Measurements from ENCODE around the gene ARRDC3. TPM values are rescaled to one million over a fixed set of nuclear protein-coding genes. Genes with fewer than 3 reads are reported as not detected.

The ARRDC3 gene
- total RNA-seq, 1 experiment from 2014 or later, result 46.3 TPM

DNA sequence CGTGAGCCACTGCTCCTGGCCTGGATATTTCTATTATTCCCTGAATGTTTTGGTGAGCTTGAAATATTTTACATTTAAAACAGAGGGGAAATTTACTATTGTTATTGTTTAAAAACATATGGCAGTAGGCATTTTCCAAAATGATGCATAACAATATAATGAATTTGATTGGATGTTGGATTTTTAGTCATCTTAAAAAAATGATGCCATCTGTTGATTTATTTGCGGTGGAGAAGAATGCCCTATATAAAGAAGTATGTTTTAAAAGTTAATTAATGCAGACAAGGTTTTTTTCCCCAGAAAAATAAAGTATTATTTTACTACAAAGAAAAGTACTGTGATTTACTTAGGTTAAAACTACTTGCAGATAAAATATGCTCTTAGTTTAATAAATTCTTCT lies 33.4 kb upstream of the ARRDC3 start:
- ChIA-PET CTCF (interaction anchor here (0.7 kb wide), 1 partner anchor 199 kb away, joined by 5 read pairs; no protein-coding TSS in a partner anchor), POLR2A (ENCODE audit: low non-redundant PET) (no interaction called here)
- no peak for DNase-seq (ENCODE audit: low spot score)
- peaks cover 7% of the 10 kb centered on the region for H3K4me1 ChIP-seq (ENCODE audit: insufficient read depth, low read length, poor library complexity, severe bottlenecking)
- TF ChIP-seq, protein P1, sequence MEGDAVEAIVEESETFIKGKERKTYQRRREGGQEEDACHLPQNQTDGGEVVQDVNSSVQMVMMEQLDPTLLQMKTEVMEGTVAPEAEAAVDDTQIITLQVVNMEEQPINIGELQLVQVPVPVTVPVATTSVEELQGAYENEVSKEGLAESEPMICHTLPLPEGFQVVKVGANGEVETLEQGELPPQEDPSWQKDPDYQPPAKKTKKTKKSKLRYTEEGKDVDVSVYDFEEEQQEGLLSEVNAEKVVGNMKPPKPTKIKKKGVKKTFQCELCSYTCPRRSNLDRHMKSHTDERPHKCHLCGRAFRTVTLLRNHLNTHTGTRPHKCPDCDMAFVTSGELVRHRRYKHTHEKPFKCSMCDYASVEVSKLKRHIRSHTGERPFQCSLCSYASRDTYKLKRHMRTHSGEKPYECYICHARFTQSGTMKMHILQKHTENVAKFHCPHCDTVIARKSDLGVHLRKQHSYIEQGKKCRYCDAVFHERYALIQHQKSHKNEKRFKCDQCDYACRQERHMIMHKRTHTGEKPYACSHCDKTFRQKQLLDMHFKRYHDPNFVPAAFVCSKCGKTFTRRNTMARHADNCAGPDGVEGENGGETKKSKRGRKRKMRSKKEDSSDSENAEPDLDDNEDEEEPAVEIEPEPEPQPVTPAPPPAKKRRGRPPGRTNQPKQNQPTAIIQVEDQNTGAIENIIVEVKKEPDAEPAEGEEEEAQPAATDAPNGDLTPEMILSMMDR (conservative IDR thresholded peaks at IDR 0.05; ENCODE audit: low read depth, low read length), result no peak
- no peak for TF ChIP-seq EZH2 (IDR thresholded peaks at IDR 0.05; ENCODE audit: borderline replicate concordance, low read depth, low read length, poor library complexity, severe bottlenecking)
- H3K27ac ChIP-seq (ENCODE audit: low read depth, low read length, poor library complexity, severe bottlenecking), result no peak overlapping the region
- no TSS peak for BruUV-seq (replicated peaks)
- no peak overlapping the region for H3K4me3 ChIP-seq (ENCODE audit: low read depth, low read length, poor library complexity, severe bottlenecking)
- intact Hi-C loops (cut with micrococcal nuclease; ENCODE audit: unreplicated experiment), result loop anchor here (5.0 kb wide), 1 partner anchor 609 kb away; no protein-coding TSS in a partner anchor
- no peaks in the 10 kb centered on the region for H3K9me3 ChIP-seq (ENCODE audit: low read depth, low read length, poor library complexity, severe bottlenecking)
- no peaks in the 10 kb centered on the region for H3K36me3 ChIP-seq (ENCODE audit: insufficient read depth, low read length, poor library complexity, severe bottlenecking)
- no peaks in the 10 kb centered on the region for H3K27me3 ChIP-seq (replicated peaks; ENCODE audit: insufficient read depth, low read depth, low read length, poor library complexity)

DNA sequence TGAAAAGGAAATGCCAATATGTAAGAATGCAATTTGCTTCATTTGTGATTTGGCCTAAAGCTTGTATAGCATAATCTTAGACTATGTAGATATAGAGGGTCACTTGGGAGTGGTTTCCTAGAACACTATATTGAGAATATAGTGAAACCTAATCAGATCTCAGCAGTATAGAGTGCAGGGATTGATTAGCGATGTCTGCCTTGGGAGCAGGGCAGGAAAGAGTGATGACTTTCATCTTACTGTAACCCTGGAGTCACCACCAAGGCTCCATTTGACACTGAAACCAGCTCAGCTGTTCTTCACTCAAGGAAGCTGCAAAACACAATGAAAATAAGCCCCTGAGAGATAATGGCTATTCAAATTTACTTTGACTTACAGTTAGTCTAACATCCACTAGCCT lies 26.2 kb upstream of the ARRDC3 start:
- CTCF ChIA-PET, result no interaction called here

DNA sequence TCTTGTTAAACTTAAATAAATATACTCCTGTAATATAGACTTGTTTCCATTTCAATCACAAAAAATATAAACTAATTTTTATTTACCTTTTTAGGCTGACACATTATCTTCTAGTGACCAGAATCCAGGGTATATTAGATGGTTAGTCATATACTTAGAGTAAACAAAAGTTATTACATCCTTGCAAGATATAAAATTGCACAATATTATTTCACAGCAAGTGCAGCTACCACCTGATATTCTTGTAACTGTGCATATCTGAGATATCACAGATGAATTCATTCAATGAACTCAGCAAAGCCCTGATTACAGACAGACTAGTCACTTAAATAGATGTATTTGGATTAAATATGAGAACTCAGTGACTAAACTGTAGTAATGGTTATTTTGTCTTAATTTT lies 25.6 kb upstream of the ARRDC3 start:
- H3K9me3 ChIP-seq (ENCODE audit: low read depth, low read length, poor library complexity, severe bottlenecking), result no peaks in the 10 kb centered on the region
- CTCF ChIA-PET, result no interaction called here
- BruUV-seq (replicated peaks), result no TSS peak

More for the DNA sequence above, 26.2 kb upstream of the ARRDC3 start:
- Histone ChIP-seq H3K27ac (ENCODE audit: low read depth, low read length, poor library complexity, severe bottlenecking) (no peak overlapping the region), H3K9me3 (ENCODE audit: low read depth, low read length, poor library complexity, severe bottlenecking) (no peaks in the 10 kb centered on the region), H3K4me3 (ENCODE audit: low read depth, low read length, poor library complexity, severe bottlenecking) (no peak overlapping the region), H3K4me1 (ENCODE audit: insufficient read depth, low read length, poor library complexity, severe bottlenecking) (no peaks in the 10 kb centered on the region), H3K36me3 (ENCODE audit: insufficient read depth, low read length, poor library complexity, severe bottlenecking) (no peaks in the 10 kb centered on the region), H3K27me3 (replicated peaks; ENCODE audit: insufficient read depth, low read depth, low read length, poor library complexity) (no peaks in the 10 kb centered on the region)
- POLR2A ChIA-PET (ENCODE audit: low non-redundant PET), result no interaction called here
- intact Hi-C loops (cut with micrococcal nuclease; ENCODE audit: unreplicated experiment), result no loop called here
- no peak for TF ChIP-seq EZH2 (IDR thresholded peaks at IDR 0.05; ENCODE audit: borderline replicate concordance, low read depth, low read length, poor library complexity, severe bottlenecking)
- TF ChIP-seq, protein P1 (conservative IDR thresholded peaks at IDR 0.05; ENCODE audit: low read depth, low read length), result no peak
- no peak for DNase-seq (ENCODE audit: low spot score)
- BruUV-seq (replicated peaks), result no TSS peak

More for the DNA sequence above, 25.6 kb upstream of the ARRDC3 start:
- Histone ChIP-seq H3K4me3 (ENCODE audit: low read depth, low read length, poor library complexity, severe bottlenecking) (no peak overlapping the region), H3K4me1 (ENCODE audit: insufficient read depth, low read length, poor library complexity, severe bottlenecking) (no peaks in the 10 kb centered on the region), H3K27ac (ENCODE audit: low read depth, low read length, poor library complexity, severe bottlenecking) (no peak overlapping the region), H3K27me3 (replicated peaks; ENCODE audit: insufficient read depth, low read depth, low read length, poor library complexity) (no peaks in the 10 kb centered on the region), H3K36me3 (ENCODE audit: insufficient read depth, low read length, poor library complexity, severe bottlenecking) (no peaks in the 10 kb centered on the region)
- no peak for DNase-seq (ENCODE audit: low spot score)
- TF ChIP-seq, protein P1 (conservative IDR thresholded peaks at IDR 0.05; ENCODE audit: low read depth, low read length), result no peak
- no peak for TF ChIP-seq EZH2 (IDR thresholded peaks at IDR 0.05; ENCODE audit: borderline replicate concordance, low read depth, low read length, poor library complexity, severe bottlenecking)
- intact Hi-C loops (cut with micrococcal nuclease; ENCODE audit: unreplicated experiment), result no loop called here
- POLR2A ChIA-PET (ENCODE audit: low non-redundant PET), result no interaction called here
